ENCODE measurements around the gene RPS24. TPM values are rescaled to one million over a fixed set of nuclear protein-coding genes. Genes with fewer than 3 reads are reported as not detected.

Gene RPS24
- total RNA-seq, 4 donors from 2014 or later = 1,283 to 2,770 (median 2,221) TPM

DNA sequence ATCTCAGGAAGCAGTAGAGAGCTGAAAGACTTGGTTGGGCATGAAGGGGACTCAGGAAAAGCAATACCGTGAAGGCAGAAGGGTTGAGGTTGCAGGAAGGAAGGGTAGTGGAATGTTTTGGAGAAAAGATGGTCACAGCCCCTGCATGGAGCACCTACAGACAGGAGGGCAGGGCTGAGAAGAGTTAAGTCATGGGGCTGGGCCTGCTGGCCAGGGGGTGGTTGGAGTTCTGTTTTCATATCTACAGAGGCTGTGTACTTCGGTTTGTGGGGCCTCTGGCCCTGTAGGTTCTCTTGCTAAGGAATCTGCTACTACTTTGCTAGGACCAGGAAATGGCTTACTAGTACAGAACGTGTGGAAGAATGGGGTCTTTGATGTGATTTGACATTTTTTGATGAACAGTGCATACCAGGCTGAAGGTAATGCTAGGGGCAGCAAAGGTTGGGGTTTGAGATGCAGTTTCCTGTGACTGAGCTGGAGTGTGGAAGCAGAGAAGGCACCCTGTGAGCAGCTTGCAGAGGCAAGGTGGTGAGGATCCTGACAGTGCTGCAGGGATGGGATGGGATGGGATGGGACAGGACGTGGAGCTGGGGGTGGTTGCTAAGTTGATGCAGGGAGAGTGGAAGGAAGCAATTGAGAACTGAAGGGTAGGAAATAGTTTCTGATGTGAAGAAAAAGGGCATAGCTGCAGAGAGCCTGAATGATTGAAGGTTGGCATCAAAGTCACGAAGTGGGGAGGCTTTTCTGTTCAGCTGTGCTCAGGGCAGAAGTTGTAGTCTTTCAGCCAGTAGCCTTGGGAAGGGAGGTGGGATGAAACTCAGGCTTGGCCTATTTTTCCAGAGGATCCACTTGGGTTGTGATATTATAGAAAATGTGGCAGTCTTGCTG is 7.8 kb downstream of the RPS24 start:
- TF ChIP-seq POLR2A (IDR thresholded peaks at IDR 0.05; ENCODE audit: low read depth) (no peak), POLR2AphosphoS5 (IDR thresholded peaks at IDR 0.05) (no peak), EP300 (IDR thresholded peaks at IDR 0.05) (no peak)
- TF ChIP-seq, protein P1, sequence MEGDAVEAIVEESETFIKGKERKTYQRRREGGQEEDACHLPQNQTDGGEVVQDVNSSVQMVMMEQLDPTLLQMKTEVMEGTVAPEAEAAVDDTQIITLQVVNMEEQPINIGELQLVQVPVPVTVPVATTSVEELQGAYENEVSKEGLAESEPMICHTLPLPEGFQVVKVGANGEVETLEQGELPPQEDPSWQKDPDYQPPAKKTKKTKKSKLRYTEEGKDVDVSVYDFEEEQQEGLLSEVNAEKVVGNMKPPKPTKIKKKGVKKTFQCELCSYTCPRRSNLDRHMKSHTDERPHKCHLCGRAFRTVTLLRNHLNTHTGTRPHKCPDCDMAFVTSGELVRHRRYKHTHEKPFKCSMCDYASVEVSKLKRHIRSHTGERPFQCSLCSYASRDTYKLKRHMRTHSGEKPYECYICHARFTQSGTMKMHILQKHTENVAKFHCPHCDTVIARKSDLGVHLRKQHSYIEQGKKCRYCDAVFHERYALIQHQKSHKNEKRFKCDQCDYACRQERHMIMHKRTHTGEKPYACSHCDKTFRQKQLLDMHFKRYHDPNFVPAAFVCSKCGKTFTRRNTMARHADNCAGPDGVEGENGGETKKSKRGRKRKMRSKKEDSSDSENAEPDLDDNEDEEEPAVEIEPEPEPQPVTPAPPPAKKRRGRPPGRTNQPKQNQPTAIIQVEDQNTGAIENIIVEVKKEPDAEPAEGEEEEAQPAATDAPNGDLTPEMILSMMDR (IDR thresholded peaks at IDR 0.05) = no peak
- peaks cover 39 to 69% (median 63%) of the 10 kb centered on the region in 4 donors for H3K36me3 ChIP-seq
- no peaks in the 10 kb centered on the region for H3K9me3 ChIP-seq
- H3K27me3 ChIP-seq = no peaks in the 10 kb centered on the region
- intact Hi-C loops (cut with DNase I) = loop anchor here (10.0 kb wide), 1 partner anchor 263 kb away; no protein-coding TSS in a partner anchor
- DNase-seq (ENCODE audit: extremely low spot score) = no peak
- H3K4me3 ChIP-seq = no peak overlapping the region
- peaks cover 17 to 38% (median 24%) of the 10 kb centered on the region in 4 donors for H3K4me1 ChIP-seq
- H3K27ac ChIP-seq (replicated peaks in 1 of 4) = no peak overlapping the region
- WGBS = 67% methylated on average over 5 of the region's 5 CpGs

DNA sequence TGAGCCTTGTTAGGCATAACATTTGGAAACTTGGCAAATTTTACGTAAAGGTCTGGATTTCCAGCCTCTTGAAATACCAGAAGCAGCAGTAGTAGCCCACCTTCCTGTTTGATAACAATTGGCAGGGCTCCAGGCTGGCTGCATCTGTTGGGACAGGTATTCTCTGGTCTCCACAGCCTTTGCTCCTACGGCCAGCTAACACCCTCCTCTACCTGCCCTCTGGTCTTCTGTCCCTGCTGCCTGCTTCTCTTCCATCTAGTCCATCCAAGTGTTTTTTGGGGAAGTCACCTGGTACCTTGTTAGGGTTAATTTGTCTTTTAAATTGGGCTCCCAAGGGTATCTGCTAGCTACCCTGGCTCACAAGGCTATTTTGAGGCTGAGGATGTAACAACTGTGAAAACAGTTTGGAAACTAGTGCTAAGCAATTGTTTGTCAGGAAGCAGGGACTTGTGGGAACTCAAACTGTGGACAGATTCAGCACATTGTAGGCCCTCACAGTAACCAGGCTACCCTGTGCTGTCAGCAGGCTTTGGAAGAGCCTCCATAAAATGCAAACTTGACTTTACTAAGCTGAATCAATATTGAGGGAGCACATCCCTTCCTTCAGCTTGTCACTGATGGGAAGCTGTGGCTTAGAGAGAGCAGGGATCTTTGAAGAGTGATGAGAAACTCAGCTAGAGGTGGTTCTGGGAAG is 8.5 kb downstream of the RPS24 start:
- DNase-seq (ENCODE audit: extremely low spot score) = no peak
- TF ChIP-seq POLR2AphosphoS5 (IDR thresholded peaks at IDR 0.05) (no peak), POLR2A (IDR thresholded peaks at IDR 0.05; ENCODE audit: low read depth) (no peak), EP300 (IDR thresholded peaks at IDR 0.05) (no peak)
- TF ChIP-seq, protein P1 (IDR thresholded peaks at IDR 0.05) = no peak
- WGBS = 73% methylated on average over 2 of the region's 2 CpGs
- Histone ChIP-seq H3K27me3 (no peaks in the 10 kb centered on the region), H3K9me3 (no peaks in the 10 kb centered on the region), H3K36me3 (peaks cover 32 to 61% (median 55%) of the 10 kb centered on the region in 4 donors), H3K27ac (replicated peaks in 1 of 4) (no peak overlapping the region), H3K4me1 (peaks cover 11 to 33% (median 20%) of the 10 kb centered on the region in 4 donors), H3K4me3 (no peak overlapping the region)
- intact Hi-C loops (cut with DNase I) = loop anchor here (10.0 kb wide), 1 partner anchor 263 kb away; no protein-coding TSS in a partner anchor

DNA sequence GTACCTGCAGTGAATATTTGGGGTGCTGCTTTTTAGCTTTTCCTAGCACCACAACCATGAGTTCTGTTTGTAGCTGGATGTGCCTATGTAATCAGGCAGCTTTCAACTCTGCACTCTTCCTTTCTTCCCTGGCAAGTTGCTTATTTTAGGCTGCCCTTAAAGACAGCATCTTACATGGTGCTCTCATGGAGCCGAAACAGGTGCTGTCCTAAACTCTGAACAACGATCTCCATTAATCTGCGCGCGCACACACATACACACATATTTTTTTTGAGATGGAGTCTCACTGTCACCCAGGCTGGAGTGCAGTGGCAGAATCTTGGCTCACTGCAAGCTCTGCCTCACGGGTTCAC is 9.1 kb downstream of the RPS24 start:
- WGBS = 93% methylated on average over 6 of the region's 6 CpGs
- intact Hi-C loops (cut with DNase I) = loop anchor here (10.0 kb wide), 1 partner anchor 262 kb away; no protein-coding TSS in a partner anchor
- Histone ChIP-seq H3K4me3 (no peak overlapping the region), H3K9me3 (no peaks in the 10 kb centered on the region), H3K27me3 (no peaks in the 10 kb centered on the region), H3K27ac (replicated peaks in 1 of 4) (no peak overlapping the region), H3K4me1 (peaks cover 12 to 33% (median 25%) of the 10 kb centered on the region in 4 donors), H3K36me3 (peaks cover 27 to 56% (median 51%) of the 10 kb centered on the region in 4 donors)
- TF ChIP-seq POLR2A (IDR thresholded peaks at IDR 0.05; ENCODE audit: low read depth) (no peak), EP300 (IDR thresholded peaks at IDR 0.05) (no peak), POLR2AphosphoS5 (IDR thresholded peaks at IDR 0.05) (no peak)
- TF ChIP-seq, protein P1 (IDR thresholded peaks at IDR 0.05) = no peak
- DNase-seq (ENCODE audit: extremely low spot score) = no peak

DNA sequence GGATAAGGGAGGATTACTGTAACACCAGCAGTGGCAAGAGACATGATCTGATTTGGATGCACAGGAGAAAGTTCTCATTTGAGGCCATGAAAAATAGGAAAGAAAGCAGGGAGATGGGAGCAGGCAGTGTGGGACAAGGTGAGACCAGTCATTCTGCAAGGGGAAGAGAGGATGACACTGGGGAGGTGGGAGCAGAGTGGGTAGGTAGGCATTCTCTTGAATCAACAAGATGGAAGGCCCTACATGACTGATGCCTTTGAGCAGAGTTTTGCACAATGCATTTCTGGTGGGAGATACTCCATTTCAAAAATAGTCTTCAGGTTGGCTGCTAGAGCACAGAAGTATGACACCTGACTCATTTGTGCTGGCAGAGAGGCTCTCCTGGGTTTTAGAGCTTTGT is 10.5 kb downstream of the RPS24 start:
- TF ChIP-seq EP300 (IDR thresholded peaks at IDR 0.05) = no peak
- intact Hi-C loops (cut with DNase I) = loop anchor here (10.0 kb wide), 1 partner anchor 261 kb away; no protein-coding TSS in a partner anchor
- Histone ChIP-seq H3K9me3 (no peaks in the 10 kb centered on the region), H3K27ac (replicated peaks in 1 of 4) (no peak overlapping the region), H3K27me3 (no peaks in the 10 kb centered on the region), H3K4me3 (no peak overlapping the region), H3K4me1 (peaks cover 10 to 25% (median 18%) of the 10 kb centered on the region in 4 donors), H3K36me3 (peaks cover 14 to 42% (median 37%) of the 10 kb centered on the region in 4 donors)
- no peak for DNase-seq (ENCODE audit: extremely low spot score)

DNA sequence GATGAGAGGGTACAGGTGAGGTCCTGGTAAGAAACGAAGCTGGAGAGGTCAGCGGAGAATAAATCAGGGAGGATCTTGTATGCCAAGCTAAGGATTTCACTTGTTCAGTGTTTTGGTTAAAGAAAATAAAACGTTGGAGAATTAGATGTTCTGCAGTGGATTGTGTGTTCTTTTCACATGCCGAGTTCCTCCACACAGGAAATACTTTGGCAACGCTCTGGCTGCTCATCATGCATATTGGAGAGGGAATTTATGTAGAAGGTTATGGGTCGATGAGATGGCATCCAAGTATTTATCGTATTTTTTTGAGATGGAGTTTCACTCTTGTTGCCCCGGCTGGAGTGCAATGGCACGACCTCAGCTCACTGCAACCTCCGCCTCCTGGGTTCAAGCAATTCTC is 11.0 kb downstream of the RPS24 start:
- Histone ChIP-seq H3K9me3 (no peaks in the 10 kb centered on the region), H3K27me3 (no peaks in the 10 kb centered on the region), H3K36me3 (peaks cover 14 to 39% (median 35%) of the 10 kb centered on the region in 4 donors), H3K4me3 (no peak overlapping the region), H3K27ac (replicated peaks in 1 of 4) (no peak overlapping the region), H3K4me1 (peaks cover 10 to 25% (median 17%) of the 10 kb centered on the region in 4 donors)
- intact Hi-C loops (cut with DNase I) = loop anchor here (10.0 kb wide), 1 partner anchor 260 kb away; no protein-coding TSS in a partner anchor
- TF ChIP-seq POLR2A (IDR thresholded peaks at IDR 0.05; ENCODE audit: low read depth) = no peak
- TF ChIP-seq POLR2AphosphoS5 (IDR thresholded peaks at IDR 0.05) = no peak
- TF ChIP-seq, protein P1 (IDR thresholded peaks at IDR 0.05) = no peak
- TF ChIP-seq EP300 (IDR thresholded peaks at IDR 0.05) = no peak
- no peak for DNase-seq (ENCODE audit: extremely low spot score)
- 57% methylated on average over 10 of the region's 10 CpGs for WGBS
